ENCODE results near the gene PIP5K1B.

Gene PIP5K1B

GRCh38 chr9:68821911-68822310, 116.9 kb downstream of the PIP5K1B start:
- no peak for DNase-seq

GRCh38 chr9:68822596-68823165, 117.6 kb downstream of the PIP5K1B start:
- no peak for DNase-seq

GRCh38 chr9:68825762-68826472, 120.9 kb downstream of the PIP5K1B start:
- DNase-seq, result no peak

GRCh38 chr9:68827837-68828744, 123.1 kb downstream of the PIP5K1B start:
- DNase-seq, result no peak

- no peak for DNase-seq
Observed at GRCh38 chr9:68832101-68832500, 127.1 kb downstream of the PIP5K1B start.

- DNase-seq, result no peak
Observed at GRCh38 chr9:68832861-68833518, 128.0 kb downstream of the PIP5K1B start.

- no peak for DNase-seq
Observed at GRCh38 chr9:68834931-68835520, 130.0 kb downstream of the PIP5K1B start.

- no peak for DNase-seq
Observed at GRCh38 chr9:68836788-68837187, 131.7 kb downstream of the PIP5K1B start.

- DNase-seq, result no peak
Observed at GRCh38 chr9:68838245-68838644, 133.2 kb downstream of the PIP5K1B start.

- DNase-seq, result no peak
Observed at GRCh38 chr9:68841276-68842052, 136.4 kb downstream of the PIP5K1B start.

GRCh38 chr9:68842568-68842967, 137.5 kb downstream of the PIP5K1B start:
- no peak for DNase-seq

GRCh38 chr9:68843239-68843638, 138.2 kb downstream of the PIP5K1B start:
- no peak for DNase-seq

- no peak for DNase-seq
Observed at GRCh38 chr9:68844157-68844556, 139.1 kb downstream of the PIP5K1B start.

GRCh38 chr9:68844631-68845612, 139.9 kb downstream of the PIP5K1B start:
- peak; percentile 53 for DNase-seq

- DNase-seq, result no peak
Observed at GRCh38 chr9:68847765-68848164, 142.7 kb downstream of the PIP5K1B start.

- no peak for DNase-seq
Observed at GRCh38 chr9:68851657-68852056, 146.6 kb downstream of the PIP5K1B start.

- no peak for DNase-seq
Observed at GRCh38 chr9:68852941-68853340, 147.9 kb downstream of the PIP5K1B start.

- DNase-seq, result no peak
Observed at GRCh38 chr9:68859347-68859746, 154.3 kb downstream of the PIP5K1B start.

- no peak for DNase-seq
Observed at GRCh38 chr9:68860419-68860818, 155.4 kb downstream of the PIP5K1B start.

- DNase-seq, result no peak
Observed at GRCh38 chr9:68861436-68861835, 156.4 kb downstream of the PIP5K1B start.

GRCh38 chr9:68867066-68867465, 162.0 kb downstream of the PIP5K1B start:
- DNase-seq, result no peak

All from stimulated activated CD8-positive, alpha-beta memory T cell treated with anti-CD3 and anti-CD28 coated beads, Interleukin-4, amount 100 ng/mL, for 48 hours (primary cell).